ENCODE results near the gene FANK1.

The FANK1 gene

DNA sequence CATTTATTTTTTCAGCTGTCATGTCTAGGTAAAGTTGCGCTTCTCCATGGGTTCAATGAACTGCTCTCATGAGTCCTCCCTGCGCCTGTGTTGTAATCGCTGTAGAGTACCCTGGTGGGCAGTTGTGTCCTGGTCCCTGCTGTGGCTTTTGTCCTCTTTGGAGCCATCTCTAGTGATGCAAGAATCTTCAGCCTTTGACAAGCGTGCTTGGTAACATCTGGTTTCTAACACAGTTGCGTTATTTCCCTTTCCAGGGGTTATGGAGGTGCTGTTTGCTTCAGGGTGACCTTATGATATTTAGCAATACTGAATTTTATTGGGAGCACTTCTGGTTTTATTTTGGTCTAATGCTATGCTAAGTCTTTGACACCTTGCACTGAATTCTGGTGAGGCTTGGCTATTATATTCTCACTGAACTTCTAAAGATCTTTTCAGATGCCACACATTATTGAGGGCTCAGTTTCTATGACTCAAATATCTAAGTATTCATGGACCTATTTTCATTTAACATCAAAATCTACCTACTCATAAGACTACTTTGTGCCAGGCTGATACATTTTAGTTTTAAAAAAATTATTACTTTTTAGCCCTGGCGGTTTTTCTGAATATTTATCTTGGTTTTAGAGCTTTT, 88.6 kb downstream of the FANK1 start:
- H3K4me3 ChIP-seq (ENCODE audit: low read length), result no peak overlapping the region
- TF ChIP-seq ZNF274 (IDR thresholded peaks at IDR 0.05; ENCODE audit: low read depth, low read length), result no peak

DNA sequence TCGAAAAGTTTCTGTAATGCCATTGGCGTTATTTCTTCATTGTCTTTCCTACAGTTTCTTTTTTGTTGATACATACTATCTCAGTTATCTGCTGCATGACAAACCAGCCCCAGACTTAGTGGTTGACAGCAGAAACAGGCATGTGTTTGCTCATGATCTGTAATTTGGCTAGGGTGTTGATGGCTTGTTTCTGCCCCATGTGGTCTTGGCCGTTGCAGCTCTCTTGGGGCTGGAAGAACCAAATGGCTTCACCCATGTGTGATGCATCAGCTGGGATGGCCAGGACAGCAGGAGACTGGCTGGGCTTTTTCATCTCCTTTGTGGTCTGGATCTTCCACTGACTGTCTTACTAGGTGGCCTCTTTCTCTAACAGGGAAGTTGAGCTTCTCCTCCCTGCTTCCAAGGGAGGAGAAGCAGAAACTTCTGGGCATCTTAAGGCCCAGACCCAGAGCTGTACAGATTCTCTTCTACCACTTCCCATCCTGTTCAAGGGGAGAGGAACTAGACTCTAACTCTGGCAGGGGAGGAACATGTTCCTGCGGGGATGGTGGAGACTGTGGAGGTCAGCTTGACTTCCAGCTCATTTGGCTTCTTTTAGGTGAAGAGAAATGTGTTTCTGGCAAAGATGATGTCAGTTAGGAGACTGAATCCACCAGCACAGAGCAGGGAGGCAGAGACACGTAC, 89.3 kb downstream of the FANK1 start:
- TF ChIP-seq ZNF274 (IDR thresholded peaks at IDR 0.05; ENCODE audit: low read depth, low read length), result no peak
- H3K4me3 ChIP-seq (ENCODE audit: low read length), result no peak overlapping the region

DNA sequence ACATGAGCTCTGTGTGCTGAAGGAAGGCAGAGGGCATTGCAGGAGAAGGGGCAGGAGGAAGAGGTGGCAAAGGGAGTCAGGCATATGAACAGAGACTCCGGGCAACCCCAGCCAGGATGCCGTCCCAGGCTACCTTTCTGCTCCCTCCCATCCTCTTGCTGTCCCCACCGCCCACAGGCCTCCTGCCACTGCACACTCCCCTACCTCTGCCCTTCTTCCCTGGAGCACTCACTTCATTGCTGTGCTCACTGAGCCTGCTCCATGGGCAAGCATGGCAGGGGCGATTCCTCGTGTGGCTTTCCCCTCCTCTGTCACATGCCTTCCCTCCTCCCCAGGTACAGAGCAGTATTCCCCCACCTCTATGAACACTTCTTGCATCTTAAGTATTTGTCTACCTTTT, 93.4 kb downstream of the FANK1 start:
- H3K4me3 ChIP-seq (ENCODE audit: low read length), result no peak overlapping the region
- TF ChIP-seq ZNF274 (IDR thresholded peaks at IDR 0.05; ENCODE audit: low read depth, low read length), result no peak

GRCh38 chr10:125990974-125991373, 94.6 kb downstream of the FANK1 start:
- H3K4me3 ChIP-seq (ENCODE audit: low read length), result no peak overlapping the region
- no peak for TF ChIP-seq ZNF274 (IDR thresholded peaks at IDR 0.05; ENCODE audit: low read depth, low read length)

DNA sequence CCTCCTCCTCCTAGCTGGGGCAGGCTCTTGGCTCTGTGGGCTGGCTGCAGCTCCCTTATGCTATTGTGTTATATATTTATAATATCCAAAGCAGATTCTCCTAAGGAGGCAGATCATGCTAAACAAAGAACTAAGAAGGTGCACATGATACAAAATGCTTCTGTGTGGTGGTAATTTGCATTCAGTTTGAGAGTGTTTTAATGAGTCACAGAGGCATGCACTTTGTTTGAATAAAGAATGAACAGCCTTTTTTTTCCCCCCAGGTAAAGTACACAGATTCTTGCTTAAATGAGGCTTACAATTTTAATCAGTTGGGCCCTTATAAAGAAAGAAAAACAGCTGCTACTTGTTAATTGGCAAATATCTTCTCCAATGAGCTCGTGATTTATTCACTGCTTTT, 95.0 kb downstream of the FANK1 start:
- no peak overlapping the region for H3K4me3 ChIP-seq (ENCODE audit: low read length)
- TF ChIP-seq ZNF274 (IDR thresholded peaks at IDR 0.05; ENCODE audit: low read depth, low read length), result no peak

- H3K4me3 ChIP-seq (ENCODE audit: low read length), result no peak overlapping the region
- TF ChIP-seq ZNF274 (IDR thresholded peaks at IDR 0.05; ENCODE audit: low read depth, low read length), result no peak
Observed at GRCh38 chr10:125992254-125992653, 95.9 kb downstream of the FANK1 start.

DNA sequence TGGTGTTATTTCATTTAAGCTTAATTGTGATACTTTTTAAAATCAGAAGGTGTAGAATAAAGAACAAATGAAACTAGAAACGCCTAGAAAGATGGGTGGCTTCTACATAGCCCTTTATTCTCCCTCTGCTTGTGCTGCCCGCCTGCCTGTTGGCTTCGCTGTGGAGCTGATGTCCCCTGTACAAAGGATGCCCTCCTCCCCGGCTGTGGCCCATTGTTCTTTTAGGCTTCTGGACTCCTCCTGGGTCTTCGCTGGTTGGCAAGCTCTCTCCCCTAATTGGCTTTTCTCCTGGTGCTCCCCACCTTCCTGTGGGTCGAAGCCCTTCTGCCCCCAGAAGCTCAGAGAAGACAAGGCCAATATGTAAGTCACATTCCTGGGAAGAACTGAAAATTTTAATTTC, 98.2 kb downstream of the FANK1 start:
- no peak overlapping the region for H3K4me3 ChIP-seq (ENCODE audit: low read length)
- no peak for TF ChIP-seq ZNF274 (IDR thresholded peaks at IDR 0.05; ENCODE audit: low read depth, low read length)

DNA sequence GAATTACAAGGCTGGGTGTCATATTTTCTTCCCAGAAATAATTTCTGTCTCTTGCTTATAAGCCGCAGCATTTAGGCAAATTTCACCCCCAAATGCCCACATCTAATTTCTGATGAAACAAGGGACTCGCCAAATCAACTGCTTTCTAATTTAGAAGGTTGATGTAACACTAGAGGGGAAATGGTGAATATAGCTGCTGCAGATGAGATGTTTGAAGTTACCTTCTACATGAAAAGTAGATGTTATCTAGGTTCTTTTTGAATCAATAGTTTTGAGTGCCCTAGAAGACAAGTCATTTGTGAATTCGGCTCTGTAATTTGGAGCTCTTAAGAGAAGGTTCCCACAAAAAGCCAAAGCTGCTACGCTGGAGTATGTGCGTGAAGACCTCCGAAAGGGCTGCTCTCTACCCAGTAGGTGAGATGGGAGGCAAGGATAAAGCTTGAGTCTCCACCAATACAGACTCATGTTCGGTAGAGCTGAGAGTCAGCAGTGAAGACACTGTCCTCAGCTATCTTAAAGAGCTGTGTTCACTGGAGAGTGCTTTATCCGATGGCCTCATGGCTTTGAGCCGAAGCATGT, 99.5 kb downstream of the FANK1 start:
- no peak overlapping the region for H3K4me3 ChIP-seq (ENCODE audit: low read length)
- TF ChIP-seq ZNF274 (IDR thresholded peaks at IDR 0.05; ENCODE audit: low read depth, low read length), result no peak

DNA sequence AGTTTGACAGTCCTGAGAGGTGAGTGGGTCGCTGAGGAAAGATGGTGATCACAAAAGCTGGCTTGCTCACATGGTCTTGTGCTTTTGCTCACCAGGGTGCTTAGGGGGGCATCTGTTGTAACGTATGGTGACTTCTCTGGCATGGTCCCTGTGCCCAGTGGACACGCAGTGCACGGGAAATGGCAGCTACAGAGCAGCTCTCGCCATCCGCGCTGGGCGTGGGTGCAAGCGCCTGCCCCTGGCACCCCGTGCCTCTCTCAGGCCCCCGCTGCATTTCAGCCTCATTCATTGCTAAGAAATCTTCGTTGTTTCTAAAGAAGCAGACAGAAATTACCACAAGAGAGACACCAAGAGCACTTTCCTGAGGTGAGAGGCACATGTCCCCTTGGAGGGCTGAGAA, 101.2 kb downstream of the FANK1 start:
- no peak for TF ChIP-seq ZNF274 (IDR thresholded peaks at IDR 0.05; ENCODE audit: low read depth, low read length)
- H3K4me3 ChIP-seq (ENCODE audit: low read length), result no peak overlapping the region

DNA sequence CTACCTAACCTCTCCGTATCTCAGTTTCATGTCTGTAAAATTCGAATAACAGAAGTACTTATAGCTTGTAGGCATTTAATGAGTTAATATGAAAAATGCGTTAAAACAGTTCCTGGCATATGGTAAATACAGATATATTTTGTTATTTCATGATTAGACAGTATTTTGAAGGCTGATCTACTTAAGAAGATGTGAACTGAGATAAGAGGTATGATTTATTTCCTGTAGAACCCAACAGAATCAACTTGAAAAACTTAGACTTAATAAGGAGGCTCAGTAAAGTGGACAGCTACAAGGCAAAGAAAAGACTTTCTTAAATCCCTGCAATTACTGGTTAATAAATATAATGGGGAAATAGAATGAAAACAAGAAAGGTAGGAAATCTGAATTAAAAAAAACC, 103.3 kb downstream of the FANK1 start:
- no peak for TF ChIP-seq ZNF274 (IDR thresholded peaks at IDR 0.05; ENCODE audit: low read depth, low read length)

DNA sequence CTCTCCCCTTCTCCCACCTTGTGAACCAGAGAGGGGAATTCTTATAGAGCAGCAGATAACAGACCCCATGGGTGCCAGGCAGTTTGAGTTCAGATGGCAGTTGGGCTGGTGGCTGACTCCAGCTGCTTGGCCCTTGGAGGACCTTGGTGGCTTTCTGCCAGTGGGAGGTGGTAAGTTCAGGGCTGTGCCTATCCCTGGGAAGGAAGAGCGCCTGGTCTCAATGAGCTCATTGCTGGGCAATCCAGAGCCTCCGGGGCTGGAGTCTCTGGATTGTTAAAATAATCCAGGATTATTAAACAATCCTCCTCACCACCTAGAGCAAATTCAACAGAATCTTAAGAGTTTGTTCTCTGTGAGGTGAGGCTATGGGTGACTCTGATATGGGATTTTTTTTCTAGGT, 105.2 kb downstream of the FANK1 start:
- no peak overlapping the region for H3K4me3 ChIP-seq (ENCODE audit: low read length)
- TF ChIP-seq ZNF274 (IDR thresholded peaks at IDR 0.05; ENCODE audit: low read depth, low read length), result no peak

More for the DNA sequence above, 103.3 kb downstream of the FANK1 start:
- H3K4me3 ChIP-seq (ENCODE audit: low read length), result no peak overlapping the region

- H3K4me3 ChIP-seq (ENCODE audit: low read length), result no peak overlapping the region
- no peak for TF ChIP-seq ZNF274 (IDR thresholded peaks at IDR 0.05; ENCODE audit: low read depth, low read length)
Observed at GRCh38 chr10:126004752-126005151, 108.4 kb downstream of the FANK1 start.

- no peak overlapping the region for H3K4me3 ChIP-seq (ENCODE audit: low read length)
- no peak for TF ChIP-seq ZNF274 (IDR thresholded peaks at IDR 0.05; ENCODE audit: low read depth, low read length)
Observed at GRCh38 chr10:126006264-126006663, 109.9 kb downstream of the FANK1 start.

DNA sequence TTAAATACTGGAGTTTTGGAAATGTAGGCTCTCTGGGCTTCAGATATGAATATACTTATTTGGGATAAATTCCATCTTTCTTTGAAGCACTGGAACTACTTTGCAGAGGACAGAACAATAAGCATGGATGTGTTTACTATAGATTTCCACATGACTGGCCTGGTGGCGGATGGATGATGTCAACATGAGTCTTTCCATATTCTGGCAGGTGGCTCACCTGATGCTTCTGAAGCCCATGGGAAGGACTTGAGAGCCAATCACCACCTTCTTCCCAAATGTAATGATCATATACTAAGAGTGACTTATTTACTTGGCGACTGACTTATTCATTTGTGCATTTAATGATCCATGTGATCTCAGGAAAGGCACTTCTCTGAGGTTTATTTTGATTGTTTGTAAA, 110.5 kb downstream of the FANK1 start:
- TF ChIP-seq ZNF274 (IDR thresholded peaks at IDR 0.05; ENCODE audit: low read depth, low read length), result no peak
- no peak overlapping the region for H3K4me3 ChIP-seq (ENCODE audit: low read length)

DNA sequence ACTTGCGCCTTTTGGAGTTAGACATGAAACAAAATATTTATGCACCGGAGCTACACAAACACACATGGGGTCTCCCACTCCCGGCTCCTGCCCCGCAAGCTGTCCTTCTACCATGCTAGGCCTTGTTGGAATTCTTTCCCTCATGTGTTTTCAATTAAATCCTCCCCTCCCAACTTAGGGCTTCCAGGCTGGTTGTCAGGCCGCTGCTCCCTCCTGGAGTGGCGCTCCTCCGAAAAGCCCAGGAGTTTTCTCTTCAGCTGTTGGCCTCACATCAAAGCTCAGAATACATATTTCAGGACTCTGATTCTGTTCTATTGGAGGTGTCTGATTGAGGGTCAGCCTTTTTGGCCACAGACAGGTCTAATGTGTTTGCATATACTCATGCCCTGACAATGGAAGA, 113.3 kb downstream of the FANK1 start:
- TF ChIP-seq ZNF274 (IDR thresholded peaks at IDR 0.05; ENCODE audit: low read depth, low read length), result no peak
- H3K4me3 ChIP-seq (ENCODE audit: low read length), result no peak overlapping the region
